HCT116 (cell line): ENCODE data around the gene ADGRB3.

ENCODE experiments used
- CEBPB ChIP-seq: IDR thresholded peaks from 2 replicates; pipeline ENCODE4 v1.6.1; 2012; ENCODE audit warnings: low read depth
- CTCF ChIP-seq, 3 experiments: fragments of 200-600 bp in 1 of 3; sonication (generic) in 1 of 3; IDR thresholded peaks in 2 of 3; conservative IDR thresholded peaks in 1 of 3; 2 replicates each; pipeline ENCODE4 v1.5.1; 2012 to 2017; ENCODE audit warnings: low read depth in 2 of 3, low read length in 2 of 3, antibody characterized with exemption in 1 of 3, borderline replicate concordance in 1 of 3, control low read depth in 1 of 3, mild to moderate bottlenecking in 1 of 3, mixed read lengths in 1 of 3, mixed run types in 1 of 3, moderate library complexity in 1 of 3; ENCODE audit not compliant: insufficient read depth in 1 of 3
- EZH2 ChIP-seq: fragments of 200-600 bp; sonication (generic); IDR thresholded peaks from 2 replicates; pipeline ENCODE4 v1.6.1; 2017; ENCODE audit warnings: antibody characterized with exemption, mixed run types
- FOSL1 ChIP-seq: IDR thresholded peaks from 2 replicates; pipeline ENCODE4 v1.6.1; 2012; ENCODE audit warnings: low read depth
- POLR2A ChIP-seq: IDR thresholded peaks from 2 replicates; pipeline ENCODE4 v1.7.0; 2011; ENCODE audit warnings: borderline replicate concordance; ENCODE audit not compliant: insufficient read depth, insufficient read length; ENCODE audit errors: extremely low read depth
- POLR2AphosphoS5 ChIP-seq: IDR thresholded peaks from 2 replicates; pipeline ENCODE4 v1.6.1; 2011; ENCODE audit warnings: mild to moderate bottlenecking, low read depth, low read length, moderate library complexity
- RAD21 ChIP-seq: IDR thresholded peaks from 2 replicates; pipeline ENCODE4 v1.6.1; 2012; ENCODE audit warnings: low read depth, mild to moderate bottlenecking
- SP1 ChIP-seq: IDR thresholded peaks from 2 replicates; pipeline ENCODE4 v1.6.1; 2012; ENCODE audit warnings: low read depth
- TF ChIP-seq, protein P1 (sequence below): IDR thresholded peaks from 2 replicates; pipeline ENCODE4 v1.6.1; 2012

DNA sequence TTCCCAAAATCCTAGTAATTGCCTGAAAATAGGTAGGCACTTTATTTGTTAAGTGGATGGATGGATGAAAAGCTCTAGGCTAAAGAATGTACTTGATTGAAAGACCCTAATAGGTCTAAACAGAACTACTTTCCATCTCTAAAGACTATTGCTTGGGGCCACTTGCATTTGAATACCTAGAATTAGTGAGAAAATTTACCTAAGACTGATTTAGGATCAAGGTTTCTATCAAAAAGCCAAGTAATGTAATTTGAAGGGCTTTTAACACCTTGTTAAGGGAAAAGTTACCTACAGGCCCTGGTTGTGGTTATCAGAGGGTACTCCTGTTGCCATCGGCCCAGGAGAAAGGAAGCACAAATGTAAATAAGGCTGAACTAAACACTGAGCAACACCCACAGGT is 581.0 kb downstream of the ADGRB3 start:
- no peak for TF ChIP-seq EZH2
- no peak for TF ChIP-seq CEBPB
- no peak for TF ChIP-seq CTCF (IDR thresholded peaks at IDR 0.05 in 2 of 3, conservative IDR thresholded peaks at IDR 0.05 in 1 of 3; ENCODE audit: borderline replicate concordance in 1 of 3, insufficient read depth in 1 of 3, low read depth in 2 of 3, low read length in 2 of 3)
- TF ChIP-seq POLR2AphosphoS5 = no peak
- no peak for TF ChIP-seq RAD21
- TF ChIP-seq SP1 = no peak
- TF ChIP-seq, protein P1, sequence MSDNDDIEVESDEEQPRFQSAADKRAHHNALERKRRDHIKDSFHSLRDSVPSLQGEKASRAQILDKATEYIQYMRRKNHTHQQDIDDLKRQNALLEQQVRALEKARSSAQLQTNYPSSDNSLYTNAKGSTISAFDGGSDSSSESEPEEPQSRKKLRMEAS = no peak
- TF ChIP-seq FOSL1 = no peak
- no peak for TF ChIP-seq POLR2A
